ENCODE data around the gene SDC1. TPM values are rescaled to one million over a fixed set of nuclear protein-coding genes. Genes with fewer than 3 reads are reported as not detected.

The SDC1 gene
- total RNA-seq, 4 donors from 2014 or later, result 103 to 192 (median 127) TPM

DNA sequence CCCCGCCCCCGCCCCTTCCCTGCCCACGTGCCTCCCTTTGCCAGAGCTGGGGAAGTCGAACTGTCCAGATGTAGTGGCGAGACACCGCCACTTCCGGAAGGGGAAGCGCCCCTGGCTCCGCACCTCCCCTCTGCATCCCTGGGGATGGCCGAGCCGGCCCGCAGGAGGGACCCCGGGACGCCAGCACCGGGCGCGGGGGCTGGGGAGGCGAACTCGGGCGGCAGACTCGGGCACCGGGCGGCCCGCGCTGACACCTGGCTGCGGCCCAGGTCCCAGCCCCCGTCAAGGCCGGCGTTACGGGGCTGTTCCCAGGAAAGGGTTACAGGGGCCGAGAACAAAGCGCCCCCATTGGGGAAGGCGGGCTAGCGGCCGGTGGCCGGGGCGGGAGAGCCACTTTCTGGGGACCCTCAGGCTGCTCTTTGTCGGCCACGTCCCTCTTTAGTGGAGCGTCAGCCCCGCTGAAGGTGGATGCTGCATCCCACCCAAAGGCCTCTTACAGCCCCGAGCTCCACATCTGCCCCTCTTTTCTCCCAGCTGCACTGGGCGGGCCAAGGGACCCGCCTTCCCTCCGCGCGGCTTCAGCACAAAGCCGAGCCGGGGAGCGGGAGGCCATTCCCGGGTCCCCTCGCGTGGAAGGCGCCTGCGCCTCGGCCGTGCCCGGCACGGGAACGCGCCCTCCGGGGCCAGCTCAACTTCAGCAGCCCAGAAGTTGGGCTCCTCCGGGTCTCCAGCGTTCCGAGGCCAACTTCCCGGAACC, 1.3 kb downstream of the SDC1 start:
- WGBS, 2 donors (ENCODE audit: low coverage in 1 of 2), result 1% methylated on average over 56 of the region's 66 CpGs; no CpG with 5 or more reads in 1 of the 2 donors

DNA sequence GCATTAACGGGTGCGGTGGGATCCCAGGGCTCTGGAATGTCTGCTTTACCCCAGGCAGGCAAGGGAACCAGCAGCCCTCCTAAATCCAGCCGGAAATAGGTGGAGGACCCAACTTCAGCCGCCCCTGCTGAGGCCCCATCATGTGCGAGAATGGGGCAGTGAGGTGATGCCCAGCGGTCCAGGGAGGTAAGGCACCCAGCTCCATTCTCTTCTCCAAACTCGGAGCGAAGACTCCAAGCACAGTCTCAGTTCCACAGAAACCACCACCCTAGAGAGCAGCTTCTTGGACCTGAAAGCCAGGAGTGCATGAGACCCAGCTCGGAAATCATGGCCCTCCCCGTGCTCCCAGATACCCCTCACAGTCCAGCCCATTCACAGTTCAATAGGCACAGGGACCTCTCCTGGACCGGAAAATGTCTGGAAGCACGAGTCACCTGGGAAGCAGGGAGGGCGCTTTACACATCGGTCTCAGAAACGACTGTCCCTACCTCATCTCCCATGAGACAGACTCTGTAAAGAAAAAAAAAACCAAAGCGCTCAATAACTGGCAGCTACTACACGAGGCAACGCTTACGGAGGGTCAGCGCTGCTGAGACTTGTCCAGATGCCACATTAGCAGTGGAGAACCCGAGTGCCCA, 2.0 kb downstream of the SDC1 start:
- Histone ChIP-seq H3K27me3 (no peaks in the 10 kb centered on the region), H3K27ac (peak overlapping the region; percentile 92 to 95 (median 93)), H3K9me3 (no peaks in the 10 kb centered on the region), H3K4me3 (peak overlapping the region; percentile 76 to 84 (median 82)), H3K4me1 (peaks cover 9 to 36% (median 31%) of the 10 kb centered on the region in 4 donors), H3K36me3 (no peaks in the 10 kb centered on the region)
- DNase-seq, result no peak
- 23% methylated on average over 19 of the region's 21 CpGs; no CpG with 5 or more reads in 1 of the 2 donors for WGBS, 2 donors (ENCODE audit: low coverage in 1 of 2)
- TF ChIP-seq POLR2A (IDR thresholded peaks at IDR 0.05) (no peak), EP300 (IDR thresholded peaks at IDR 0.05; ENCODE audit: low read depth) (no peak), POLR2AphosphoS5 (IDR thresholded peaks at IDR 0.05) (no peak)
- TF ChIP-seq, protein P1, sequence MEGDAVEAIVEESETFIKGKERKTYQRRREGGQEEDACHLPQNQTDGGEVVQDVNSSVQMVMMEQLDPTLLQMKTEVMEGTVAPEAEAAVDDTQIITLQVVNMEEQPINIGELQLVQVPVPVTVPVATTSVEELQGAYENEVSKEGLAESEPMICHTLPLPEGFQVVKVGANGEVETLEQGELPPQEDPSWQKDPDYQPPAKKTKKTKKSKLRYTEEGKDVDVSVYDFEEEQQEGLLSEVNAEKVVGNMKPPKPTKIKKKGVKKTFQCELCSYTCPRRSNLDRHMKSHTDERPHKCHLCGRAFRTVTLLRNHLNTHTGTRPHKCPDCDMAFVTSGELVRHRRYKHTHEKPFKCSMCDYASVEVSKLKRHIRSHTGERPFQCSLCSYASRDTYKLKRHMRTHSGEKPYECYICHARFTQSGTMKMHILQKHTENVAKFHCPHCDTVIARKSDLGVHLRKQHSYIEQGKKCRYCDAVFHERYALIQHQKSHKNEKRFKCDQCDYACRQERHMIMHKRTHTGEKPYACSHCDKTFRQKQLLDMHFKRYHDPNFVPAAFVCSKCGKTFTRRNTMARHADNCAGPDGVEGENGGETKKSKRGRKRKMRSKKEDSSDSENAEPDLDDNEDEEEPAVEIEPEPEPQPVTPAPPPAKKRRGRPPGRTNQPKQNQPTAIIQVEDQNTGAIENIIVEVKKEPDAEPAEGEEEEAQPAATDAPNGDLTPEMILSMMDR (IDR thresholded peaks at IDR 0.05), result no peak
- in situ Hi-C loops (cut with MboI; ENCODE audit: low pct_ligation_motif_present in 1 of 4, low pct_unique_long_range_greater_than_20kb in 1 of 4, low sequenced_read_pairs in 3 of 4), result loop anchor here in 1 of 4 donors (10.0 kb wide), 1 partner anchor 88 kb away; no protein-coding TSS in a partner anchor
- intact Hi-C loops (cut with DNase I; ENCODE audit: low total_unique reads), result loop anchor here (10.0 kb wide), 1 partner anchor 118 kb away; no protein-coding TSS in a partner anchor

More for the DNA sequence above, 1.3 kb downstream of the SDC1 start:
- no peaks in the 10 kb centered on the region for H3K36me3 ChIP-seq
- H3K4me1 ChIP-seq, result peaks cover 9 to 36% (median 31%) of the 10 kb centered on the region in 4 donors
- intact Hi-C loops (cut with DNase I; ENCODE audit: low total_unique reads), result loop anchor here (10.0 kb wide), 1 partner anchor 119 kb away; no protein-coding TSS in a partner anchor
- H3K27ac ChIP-seq, result peak overlapping the region; percentile 92 to 95 (median 93)
- TF ChIP-seq, protein P1 (IDR thresholded peaks at IDR 0.05), result peak in 1 of 5 experiments; percentile 5
- TF ChIP-seq POLR2AphosphoS5 (IDR thresholded peaks at IDR 0.05) (peak in 1 of 3 donors; percentile 2), EP300 (IDR thresholded peaks at IDR 0.05; ENCODE audit: low read depth) (no peak), POLR2A (IDR thresholded peaks at IDR 0.05) (peak; percentile 10)
- in situ Hi-C loops (cut with MboI; ENCODE audit: low pct_ligation_motif_present in 1 of 4, low pct_unique_long_range_greater_than_20kb in 1 of 4, low sequenced_read_pairs in 3 of 4), result loop anchor here in 1 of 4 donors (10.0 kb wide), 1 partner anchor 89 kb away; no protein-coding TSS in a partner anchor
- H3K9me3 ChIP-seq, result no peaks in the 10 kb centered on the region
- peak overlapping the region; percentile 76 to 84 (median 82) for H3K4me3 ChIP-seq
- DNase-seq, result no peak
- H3K27me3 ChIP-seq, result no peaks in the 10 kb centered on the region

DNA sequence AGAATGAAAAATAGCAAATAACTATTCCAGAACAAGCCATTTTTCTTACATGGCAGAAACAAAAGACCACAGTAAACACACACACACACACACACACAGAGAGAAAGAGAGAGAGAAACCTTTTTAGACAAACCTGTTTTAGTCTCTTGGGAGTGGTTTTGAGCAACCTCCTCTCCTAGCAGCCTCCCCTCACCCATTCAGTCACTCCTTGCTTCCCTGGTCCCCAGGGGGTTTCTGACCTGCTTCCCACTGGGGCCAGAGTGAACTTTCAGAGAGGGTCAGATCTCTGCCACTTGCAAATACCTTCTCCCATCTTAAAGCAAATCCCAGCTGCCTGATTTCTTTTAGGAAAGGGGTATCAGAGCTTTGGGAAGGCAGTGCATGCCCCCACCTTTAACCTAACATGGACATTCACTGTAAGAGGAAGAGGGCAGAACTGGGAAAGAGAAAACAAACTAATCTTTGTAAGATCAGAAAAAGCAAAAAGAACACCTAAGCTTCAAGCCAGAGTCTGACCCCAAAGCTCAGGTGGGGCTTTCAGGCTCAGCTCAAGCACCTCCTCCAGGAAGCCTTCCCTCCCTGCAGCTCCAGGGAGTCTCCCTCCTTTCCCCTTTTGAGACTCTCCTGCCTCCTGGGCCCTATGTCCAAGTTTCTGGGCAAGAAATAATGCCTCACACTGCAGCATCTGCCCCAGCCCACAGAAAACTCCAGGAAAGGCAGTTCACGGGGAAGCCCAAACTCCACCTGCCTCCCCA, 2.7 kb downstream of the SDC1 start:
- Histone ChIP-seq H3K27me3 (no peaks in the 10 kb centered on the region), H3K4me3 (peak overlapping the region in 2 of 4 donors; percentile 84), H3K9me3 (no peaks in the 10 kb centered on the region), H3K36me3 (no peaks in the 10 kb centered on the region), H3K4me1 (peaks cover 9 to 36% (median 31%) of the 10 kb centered on the region in 4 donors), H3K27ac (peak overlapping the region; percentile 92 to 95 (median 93))
- no peak for TF ChIP-seq POLR2A (IDR thresholded peaks at IDR 0.05)
- TF ChIP-seq, protein P1 (IDR thresholded peaks at IDR 0.05), result no peak
- no peak for TF ChIP-seq POLR2AphosphoS5 (IDR thresholded peaks at IDR 0.05)
- TF ChIP-seq EP300 (IDR thresholded peaks at IDR 0.05; ENCODE audit: low read depth), result no peak
- in situ Hi-C loops (cut with MboI; ENCODE audit: low pct_ligation_motif_present in 1 of 4, low pct_unique_long_range_greater_than_20kb in 1 of 4, low sequenced_read_pairs in 3 of 4), result loop anchor here in 1 of 4 donors (10.0 kb wide), 1 partner anchor 87 kb away; no protein-coding TSS in a partner anchor
- no peak for DNase-seq
- intact Hi-C loops (cut with DNase I; ENCODE audit: low total_unique reads), result loop anchor here (10.0 kb wide), 1 partner anchor 117 kb away; no protein-coding TSS in a partner anchor
- WGBS, 2 donors (ENCODE audit: low coverage in 1 of 2), result 83% methylated on average over 1 of the region's 1 CpG; no CpG with 5 or more reads in 1 of the 2 donors
